Mesenchymal stem cell (in vitro differentiated cells and primary cell): ENCODE data around the gene ODR4.

ENCODE experiments used
- DNase-seq: peaks from one replicate; pipeline ENCODE4 v3.0.0-alpha.2; 2013
- H2AFZ ChIP-seq: one replicate; pipeline ENCODE4 v1.6.1; 2013; ENCODE audit warnings: low read depth, mild to moderate bottlenecking, control low read depth, inconsistent platforms, low read length, moderate library complexity
- H2AK5ac ChIP-seq: 2 replicates; pipeline ENCODE4 v1.6.1; 2013; ENCODE audit warnings: low read length, moderate library complexity, mild to moderate bottlenecking, inconsistent platforms; ENCODE audit not compliant: severe bottlenecking
- H2BK120ac ChIP-seq: one replicate; pipeline ENCODE4 v1.6.1; 2013; ENCODE audit warnings: low read depth, mild to moderate bottlenecking, inconsistent platforms, low read length, moderate library complexity
- H2BK12ac ChIP-seq, 2 experiments: one replicate each; pipeline ENCODE4 v1.6.1; 2013; ENCODE audit warnings: inconsistent platforms in 2 of 2, low read length in 2 of 2, mild to moderate bottlenecking in 2 of 2, moderate library complexity in 2 of 2, control low read depth in 1 of 2
- H2BK15ac ChIP-seq: one replicate; pipeline ENCODE4 v1.6.1; 2013; ENCODE audit warnings: mild to moderate bottlenecking, low read depth, inconsistent platforms; ENCODE audit not compliant: poor library complexity, severe bottlenecking
- H2BK5ac ChIP-seq: 2 replicates; pipeline ENCODE4 v1.6.1; 2013; ENCODE audit warnings: low read depth, mild to moderate bottlenecking, low read length, control low read depth, inconsistent platforms; ENCODE audit not compliant: poor library complexity, severe bottlenecking
- H3K14ac ChIP-seq, 2 experiments: one replicate each; pipeline ENCODE4 v1.6.1; 2013; ENCODE audit warnings: inconsistent platforms in 2 of 2, low read length in 2 of 2, control low read depth in 1 of 2, mild to moderate bottlenecking in 1 of 2, moderate library complexity in 1 of 2
- H3K18ac ChIP-seq, 2 experiments: one replicate each; pipeline ENCODE4 v1.6.1; 2013; ENCODE audit warnings: inconsistent platforms in 2 of 2, low read length in 2 of 2, control low read depth in 1 of 2, low read depth in 1 of 2, mild to moderate bottlenecking in 1 of 2
- H3K23ac ChIP-seq, 2 experiments: one replicate each; pipeline ENCODE4 v1.6.1; 2013; ENCODE audit warnings: inconsistent platforms in 2 of 2, low read length in 2 of 2, mild to moderate bottlenecking in 2 of 2, moderate library complexity in 2 of 2, control low read depth in 1 of 2
- H3K27ac ChIP-seq: 2 replicates; pipeline ENCODE4 v1.5.1; 2013; ENCODE audit warnings: mild to moderate bottlenecking, moderate library complexity, low read length, control low read depth, inconsistent platforms; ENCODE audit not compliant: poor library complexity, severe bottlenecking
- H3K27me3 ChIP-seq, 2 experiments: 2 replicates each; pipeline versions ENCODE4 v1.6.1 to v1.7.0; 2013; ENCODE audit warnings: low read length in 2 of 2, mild to moderate bottlenecking in 2 of 2, moderate library complexity in 2 of 2, control low read depth in 1 of 2, inconsistent platforms in 1 of 2; ENCODE audit not compliant: control insufficient read depth in 1 of 2, insufficient read depth in 1 of 2
- H3K36me3 ChIP-seq, 2 experiments: 2 replicates each; pipeline versions ENCODE4 v1.6.1 to v1.7.0; 2013; ENCODE audit warnings: low read length in 2 of 2, control low read depth in 1 of 2, inconsistent platforms in 1 of 2, low read depth in 1 of 2, mild to moderate bottlenecking in 1 of 2; ENCODE audit not compliant: insufficient read depth in 2 of 2, control insufficient read depth in 1 of 2
- H3K4ac ChIP-seq, 2 experiments: one replicate each; pipeline ENCODE4 v1.6.1; 2013; ENCODE audit warnings: inconsistent platforms in 2 of 2, low read length in 2 of 2, mild to moderate bottlenecking in 2 of 2, moderate library complexity in 2 of 2, control low read depth in 1 of 2, low read depth in 1 of 2
- H3K4me1 ChIP-seq: 2 replicates; pipeline ENCODE4 v1.6.1; 2013; ENCODE audit warnings: low read depth, low read length, control low read depth; ENCODE audit not compliant: control insufficient read depth, insufficient read depth
- H3K4me2 ChIP-seq: 2 replicates; pipeline ENCODE4 v1.6.1; 2013; ENCODE audit warnings: low read length, mild to moderate bottlenecking, inconsistent platforms; ENCODE audit not compliant: poor library complexity, severe bottlenecking
- H3K4me3 ChIP-seq, 2 experiments: 2 replicates each; pipeline versions ENCODE4 v1.5.1 to v1.7.0; 2013; ENCODE audit warnings: low read length in 2 of 2, mild to moderate bottlenecking in 2 of 2, control low read depth in 1 of 2, low read depth in 1 of 2; ENCODE audit not compliant: insufficient read depth in 1 of 2
- H3K79me1 ChIP-seq: replicated peaks from 2 replicates; pipeline ENCODE4 v1.6.1; 2013; ENCODE audit warnings: mild to moderate bottlenecking, control low read depth, low read length, inconsistent platforms; ENCODE audit not compliant: poor library complexity, severe bottlenecking
- H3K9ac ChIP-seq: 2 replicates; pipeline ENCODE4 v1.7.0; 2013; ENCODE audit warnings: mild to moderate bottlenecking, low read length, moderate library complexity
- H3K9me3 ChIP-seq: 2 replicates; pipeline ENCODE4 v1.7.0; 2013; ENCODE audit warnings: mild to moderate bottlenecking, low read length; ENCODE audit not compliant: control insufficient read depth
- H4K8ac ChIP-seq: one replicate; pipeline ENCODE4 v1.6.1; 2013; ENCODE audit warnings: inconsistent platforms, mild to moderate bottlenecking, low read length, moderate library complexity
- H4K91ac ChIP-seq: one replicate; pipeline ENCODE4 v1.6.1; 2013; ENCODE audit warnings: mild to moderate bottlenecking, low read length, inconsistent platforms
- WGBS: methylation state at CpG from one replicate; pipeline ENCODE4 v1.1.7; 2013; ENCODE audit warnings: mixed read lengths; 5-methylcytosine and 5-hydroxymethylcytosine counted together

Gene ODR4

GRCh38 chr1:186442651-186443375 lies 67.2 kb downstream of the ODR4 start:
- H3K14ac ChIP-seq = no peak overlapping the region
- H2BK5ac ChIP-seq = no peak overlapping the region
- H3K79me1 ChIP-seq = no peaks in the 10 kb centered on the region
- H2BK12ac ChIP-seq = no peak overlapping the region
- no peaks in the 10 kb centered on the region for H3K9me3 ChIP-seq
- H3K9ac ChIP-seq = no peak overlapping the region
- no peak overlapping the region for H3K18ac ChIP-seq
- H4K91ac ChIP-seq = no peak overlapping the region
- WGBS = no CpG with 5 or more reads among the region's 1 CpG
- peak; percentile 23 for DNase-seq
- H3K27me3 ChIP-seq = no peaks in the 10 kb centered on the region
- no peaks in the 10 kb centered on the region for H3K4me1 ChIP-seq
- H3K36me3 ChIP-seq = no peaks in the 10 kb centered on the region
- no peak overlapping the region for H2AK5ac ChIP-seq
- no peak overlapping the region for H2BK15ac ChIP-seq
- no peak overlapping the region for H3K27ac ChIP-seq
- H3K23ac ChIP-seq = no peak overlapping the region
- no peak overlapping the region for H3K4me3 ChIP-seq
- no peak overlapping the region for H3K4ac ChIP-seq
- no peak overlapping the region for H2BK120ac ChIP-seq
- H3K4me2 ChIP-seq = no peak overlapping the region
- no peak overlapping the region for H4K8ac ChIP-seq
- H2AFZ ChIP-seq = no peak overlapping the region

- no peak overlapping the region for H2BK120ac ChIP-seq
- no peaks in the 10 kb centered on the region for H3K9me3 ChIP-seq
- H3K27me3 ChIP-seq = no peaks in the 10 kb centered on the region
- no peak overlapping the region for H3K14ac ChIP-seq
- H3K36me3 ChIP-seq = no peaks in the 10 kb centered on the region
- no peak overlapping the region for H4K8ac ChIP-seq
- no peak for DNase-seq
- H3K23ac ChIP-seq = no peak overlapping the region
- H3K4me1 ChIP-seq = no peaks in the 10 kb centered on the region
- H4K91ac ChIP-seq = no peak overlapping the region
- no peak overlapping the region for H2BK15ac ChIP-seq
- no peaks in the 10 kb centered on the region for H3K79me1 ChIP-seq
- H2BK12ac ChIP-seq = no peak overlapping the region
- H3K4ac ChIP-seq = no peak overlapping the region
- 94% methylated on average over 2 of the region's 2 CpGs for WGBS
- H3K27ac ChIP-seq = no peak overlapping the region
- H3K18ac ChIP-seq = no peak overlapping the region
- H3K4me2 ChIP-seq = no peak overlapping the region
- H3K9ac ChIP-seq = no peak overlapping the region
- H2AFZ ChIP-seq = no peak overlapping the region
- no peak overlapping the region for H2BK5ac ChIP-seq
- H3K4me3 ChIP-seq = no peak overlapping the region
- no peak overlapping the region for H2AK5ac ChIP-seq
These were observed 68.0 kb downstream of the ODR4 start for GRCh38 chr1:186443638-186444037.

- Histone ChIP-seq H3K4me2 (no peak overlapping the region), H2AFZ (no peak overlapping the region), H3K23ac (no peak overlapping the region)
These were observed 70.5 kb downstream of the ODR4 start for GRCh38 chr1:186446152-186446551.

GRCh38 chr1:186454981-186455380 lies 79.3 kb downstream of the ODR4 start:
- no peak overlapping the region for H2BK120ac ChIP-seq
- no peak overlapping the region for H3K18ac ChIP-seq
- no peak overlapping the region for H3K27ac ChIP-seq
- H2AFZ ChIP-seq = no peak overlapping the region
- H2BK15ac ChIP-seq = no peak overlapping the region
- no peak overlapping the region for H3K4ac ChIP-seq
- H3K79me1 ChIP-seq = no peaks in the 10 kb centered on the region
- no peak overlapping the region for H2BK5ac ChIP-seq
- no peaks in the 10 kb centered on the region for H3K9me3 ChIP-seq
- no peaks in the 10 kb centered on the region for H3K27me3 ChIP-seq
- H2BK12ac ChIP-seq = no peak overlapping the region
- H3K4me1 ChIP-seq = no peaks in the 10 kb centered on the region
- WGBS = 94% methylated on average over 1 of the region's 3 CpGs
- H3K36me3 ChIP-seq = no peaks in the 10 kb centered on the region
- H3K14ac ChIP-seq = no peak overlapping the region
- no peak overlapping the region for H3K9ac ChIP-seq
- H3K4me2 ChIP-seq = no peak overlapping the region
- no peak for DNase-seq
- H2AK5ac ChIP-seq = no peak overlapping the region
- H3K23ac ChIP-seq = no peak overlapping the region
- no peak overlapping the region for H4K91ac ChIP-seq
- no peak overlapping the region for H4K8ac ChIP-seq
- no peak overlapping the region for H3K4me3 ChIP-seq

More at GRCh38 chr1:186446152-186446551, 70.5 kb downstream of the ODR4 start:
- DNase-seq = no peak
- Histone ChIP-seq H2BK15ac (no peak overlapping the region), H3K9me3 (no peaks in the 10 kb centered on the region), H2AK5ac (no peak overlapping the region), H3K14ac (no peak overlapping the region), H3K4me3 (no peak overlapping the region), H3K4me1 (no peaks in the 10 kb centered on the region), H3K18ac (no peak overlapping the region), H3K79me1 (no peaks in the 10 kb centered on the region), H2BK12ac (no peak overlapping the region), H4K8ac (no peak overlapping the region), H3K4ac (no peak overlapping the region), H3K27ac (no peak overlapping the region), H4K91ac (no peak overlapping the region), H3K27me3 (no peaks in the 10 kb centered on the region), H2BK120ac (no peak overlapping the region), H3K36me3 (no peaks in the 10 kb centered on the region), H2BK5ac (no peak overlapping the region), H3K9ac (no peak overlapping the region)
- WGBS = 86% methylated on average over 1 of the region's 4 CpGs
